NCI-H446 treated with DMSO at 0.1 percent for 48 hours (cell line): ENCODE data around the gene KIFC3.
"Not testable (repeated sequence)": the region's sequence is repeated elsewhere in the genome, so short reads cannot be mapped to it uniquely, and the experiment has no call there.

Source experiments
- DNase-seq: peaks from one replicate; lab custom pipeline; 2025; lab: John Stamatoyannopoulos, UW

The KIFC3 gene

GRCh38 chr16:57786632-57787518 is 15.4 kb downstream of the KIFC3 start:
- no peak for DNase-seq

GRCh38 chr16:57785924-57786323 is 16.4 kb downstream of the KIFC3 start:
- no peak for DNase-seq

GRCh38 chr16:57785385-57785784 is 16.9 kb downstream of the KIFC3 start:
- DNase-seq: no peak

- DNase-seq: no peak
Measured at GRCh38 chr16:57784334-57784733, 18.0 kb downstream of the KIFC3 start.

GRCh38 chr16:57783883-57784282 is 18.4 kb downstream of the KIFC3 start:
- no peak for DNase-seq

GRCh38 chr16:57783116-57783515 is 19.2 kb downstream of the KIFC3 start:
- DNase-seq: no peak

GRCh38 chr16:57782607-57783055 is 19.7 kb downstream of the KIFC3 start:
- DNase-seq: not testable (repeated sequence)

GRCh38 chr16:57781741-57782606 is 20.3 kb downstream of the KIFC3 start:
- DNase-seq: no peak

- no peak for DNase-seq
Measured at GRCh38 chr16:57781349-57781740, 20.9 kb downstream of the KIFC3 start.

GRCh38 chr16:57779836-57780235 is 22.5 kb downstream of the KIFC3 start:
- DNase-seq: not testable (repeated sequence)

DNA sequence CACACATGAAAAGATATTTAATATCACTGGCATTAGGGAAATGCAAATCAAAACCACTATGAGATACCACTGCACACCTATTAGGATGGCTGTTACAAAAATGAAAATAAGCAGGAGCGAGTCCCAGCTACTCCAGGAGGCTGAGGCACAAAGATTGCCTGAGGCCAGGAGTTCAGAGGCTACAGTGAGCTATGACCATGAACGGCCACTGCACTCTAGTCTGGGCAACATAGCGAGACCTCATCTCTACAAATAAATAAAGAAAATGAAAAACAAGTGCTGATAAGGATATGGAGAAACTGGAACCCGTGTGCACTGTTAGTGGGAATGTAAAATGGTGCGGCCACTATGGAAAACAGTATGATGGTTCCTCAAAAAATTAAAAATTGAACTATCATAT is 23.6 kb downstream of the KIFC3 start:
- no peak for DNase-seq

DNA sequence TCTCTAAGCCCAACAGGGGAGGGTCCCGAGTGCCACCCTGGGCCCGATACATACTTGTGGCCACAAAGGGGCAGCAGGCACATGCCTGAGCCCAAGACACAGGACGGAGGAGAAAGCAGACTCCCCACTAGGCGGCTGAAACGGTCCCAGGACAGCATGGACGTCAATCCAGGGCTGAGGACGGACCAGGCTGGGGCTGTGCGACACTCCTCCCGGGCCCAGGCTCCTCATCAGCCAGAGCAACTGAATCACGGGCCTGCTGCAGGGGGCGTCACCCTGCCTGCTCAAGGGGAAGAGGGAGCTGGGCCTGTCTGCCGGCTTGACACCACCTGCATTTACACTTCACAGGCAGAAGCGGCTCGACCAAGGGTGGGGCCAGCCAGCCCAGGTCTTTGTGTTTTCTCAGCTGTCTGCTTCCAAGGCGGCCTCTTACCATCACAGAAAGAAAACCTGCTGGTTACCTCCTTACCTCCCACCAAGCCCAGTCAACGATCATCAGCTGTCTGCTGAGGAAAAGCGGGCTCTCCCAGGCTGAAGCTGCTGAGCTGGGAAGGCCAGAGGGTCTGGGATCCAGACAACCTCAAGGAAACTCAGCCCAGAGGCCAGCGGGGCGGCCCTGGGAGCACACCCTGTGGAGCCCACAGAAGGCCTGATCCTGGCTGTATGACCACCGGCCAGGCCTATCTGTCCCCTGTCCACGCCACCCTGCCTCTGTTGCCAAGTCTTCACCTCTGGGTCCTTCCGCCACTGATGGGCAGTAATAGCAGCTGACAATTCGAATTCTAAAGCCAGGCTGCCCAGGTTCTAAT is 26.4 kb downstream of the KIFC3 start:
- DNase-seq: no peak

DNA sequence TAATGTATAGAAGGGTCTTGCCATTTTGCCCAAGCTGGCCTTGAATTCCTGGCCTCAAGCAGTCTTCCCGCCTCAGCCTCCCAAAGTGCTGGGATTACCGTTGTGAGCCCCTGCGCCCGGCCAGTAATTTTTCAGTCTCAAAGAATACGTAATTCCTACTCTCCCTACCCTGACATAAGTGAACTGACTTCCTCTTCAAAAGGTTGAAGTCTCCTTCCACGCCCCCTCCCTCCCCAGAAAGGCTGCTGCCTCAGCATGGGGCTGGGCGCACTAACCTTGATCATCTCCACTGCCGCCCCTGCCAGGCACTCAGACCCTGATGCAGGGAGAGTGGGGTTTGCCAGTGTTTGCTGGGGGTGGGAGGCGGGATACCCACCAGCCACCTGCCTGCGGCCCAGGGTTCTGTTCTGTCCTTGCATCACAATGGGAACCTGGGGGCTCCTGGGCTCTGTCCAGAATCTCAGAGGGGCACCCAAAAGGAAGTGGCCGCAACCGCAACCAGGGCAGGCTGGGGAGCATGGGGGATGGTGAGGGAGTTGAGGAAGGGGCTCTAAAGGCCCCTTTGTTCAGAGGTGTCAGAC is 27.5 kb downstream of the KIFC3 start:
- DNase-seq: no peak

DNA sequence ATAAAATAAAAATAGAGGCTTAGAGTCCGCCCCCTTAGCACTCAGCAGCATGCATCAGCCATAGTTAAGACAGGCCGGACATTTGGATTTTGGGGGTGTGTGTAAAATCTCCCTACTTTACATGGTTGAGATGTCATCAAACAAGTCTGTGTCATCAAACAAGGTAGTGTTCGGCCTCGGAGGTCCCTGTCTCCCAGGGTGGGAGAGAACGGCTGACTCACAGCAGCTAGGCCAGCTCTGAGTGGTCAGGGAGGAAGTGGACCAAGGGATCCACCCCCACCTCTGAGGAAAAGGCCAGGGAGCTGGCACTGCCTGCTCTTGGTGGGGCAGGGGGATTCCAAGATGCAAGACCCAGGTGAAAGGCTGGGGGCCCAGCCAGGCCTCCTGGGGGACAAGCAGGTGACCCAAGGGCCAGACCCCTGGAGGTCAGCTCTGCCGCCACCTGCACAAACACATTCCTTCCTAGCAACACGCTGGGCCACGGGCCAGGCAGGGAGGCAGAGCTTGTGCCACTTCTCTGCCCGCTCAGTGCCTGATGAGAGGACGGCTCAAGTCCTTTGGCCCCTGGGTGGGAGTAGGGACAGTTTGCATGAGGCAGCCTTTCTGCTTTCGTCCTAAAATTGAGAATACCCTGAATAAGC is 28.5 kb downstream of the KIFC3 start:
- DNase-seq: no peak

GRCh38 chr16:57773019-57773418 is 29.3 kb downstream of the KIFC3 start:
- DNase-seq: no peak

- DNase-seq: no peak
Measured at GRCh38 chr16:57771141-57771785, 31.0 kb downstream of the KIFC3 start.

DNA sequence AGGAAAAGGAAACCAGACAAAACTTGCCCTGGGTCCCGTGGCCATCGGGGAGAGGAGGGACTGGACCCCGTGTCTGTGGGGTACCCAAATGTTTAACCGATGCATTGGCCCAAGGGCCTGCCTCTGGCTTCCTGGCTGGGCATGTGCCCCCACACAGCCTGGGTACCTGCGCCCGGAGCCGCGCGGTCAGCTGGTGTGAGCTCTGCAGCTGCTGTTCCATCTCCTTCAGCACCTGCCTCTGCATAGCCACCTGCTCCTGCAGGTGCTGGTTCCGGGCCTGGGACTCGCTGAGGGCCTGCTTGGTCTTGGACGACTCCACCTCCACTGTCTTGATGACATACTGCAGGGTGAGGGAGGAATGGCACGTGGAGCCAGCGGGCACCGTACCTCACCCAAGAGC is 31.9 kb downstream of the KIFC3 start:
- DNase-seq: no peak

- DNase-seq: no peak
Measured at GRCh38 chr16:57769541-57770145, 32.6 kb downstream of the KIFC3 start.

- DNase-seq: no peak
Measured at GRCh38 chr16:57766714-57767348, 35.5 kb downstream of the KIFC3 start.
